HEK293 (cell line): ENCODE results near the gene NINJ1.
A peak's percentile ranks its signal among the peaks of the same experiment; 100 is the strongest.

Experiments
- ELK4 ChIP-seq: IDR thresholded peaks from 2 replicates; pipeline ENCODE4 v1.6.1; 2011; ENCODE audit warnings: mild to moderate bottlenecking, low read depth, low read length, borderline replicate concordance
- HOXA7 ChIP-seq: sonication (generic); formaldehyde crosslinking; IDR thresholded peaks from 2 replicates; pipeline ENCODE4 v1.8.1; 2022; ENCODE audit warnings: missing genetic modification reagents, borderline replicate concordance
- IKZF3 ChIP-seq: fragments of 450-650 bp; IDR thresholded peaks from 2 replicates; pipeline ENCODE4 v1.5.0; 2018; ENCODE audit warnings: missing biosample characterization, mild to moderate bottlenecking, missing genetic modification characterization, moderate library complexity
- PRDM2 ChIP-seq: fragments of 450-650 bp; formaldehyde crosslinking; IDR thresholded peaks from 2 replicates; pipeline ENCODE4 v1.5.1; 2016; ENCODE audit warnings: missing biosample characterization, missing genetic modification characterization, borderline replicate concordance
- SCRT1 ChIP-seq: fragments of 450-650 bp; formaldehyde crosslinking; IDR thresholded peaks from 2 replicates; pipeline ENCODE4 v1.5.1; 2016; ENCODE audit warnings: missing biosample characterization, missing genetic modification characterization, borderline replicate concordance
- ZBTB1 ChIP-seq: fragments of 450-650 bp; formaldehyde crosslinking; IDR thresholded peaks from 2 replicates; pipeline ENCODE4 v1.5.1; 2016; ENCODE audit warnings: missing biosample characterization, missing genetic modification characterization
- ZNF19 ChIP-seq: fragments of 450-650 bp; formaldehyde crosslinking; IDR thresholded peaks from 2 replicates; pipeline ENCODE4; 2016; ENCODE audit warnings: missing biosample characterization, missing genetic modification characterization, low read depth
- ZNF366 ChIP-seq: fragments of 450-650 bp; formaldehyde crosslinking; conservative IDR thresholded peaks from 2 replicates; pipeline ENCODE4 v1.5.1; 2016; ENCODE audit warnings: missing biosample characterization, missing genetic modification characterization
- ZNF37A ChIP-seq: fragments of 450-650 bp; IDR thresholded peaks from 2 replicates; pipeline ENCODE4 v1.5.1; 2018; ENCODE audit warnings: missing biosample characterization, missing genetic modification characterization
- ZNF416 ChIP-seq: fragments of 450-650 bp; formaldehyde crosslinking; IDR thresholded peaks from 2 replicates; pipeline ENCODE4 v1.5.1; 2016; ENCODE audit warnings: missing biosample characterization, missing genetic modification characterization
- ZNF473 ChIP-seq: fragments of 450-650 bp; formaldehyde crosslinking; IDR thresholded peaks from 2 replicates; pipeline ENCODE4 v1.5.1; 2017; ENCODE audit warnings: missing biosample characterization, missing genetic modification characterization
- ZNF530 ChIP-seq: fragments of 450-650 bp; formaldehyde crosslinking; IDR thresholded peaks from 2 replicates; pipeline ENCODE4 v1.5.1; 2016; ENCODE audit warnings: low read depth, missing biosample characterization, missing genetic modification characterization
- ZNF639 ChIP-seq: fragments of 450-650 bp; formaldehyde crosslinking; IDR thresholded peaks from 2 replicates; pipeline ENCODE4 v1.5.1; 2016; ENCODE audit warnings: missing biosample characterization, missing genetic modification characterization
- ZNF654 ChIP-seq: fragments of 450-650 bp; formaldehyde crosslinking; IDR thresholded peaks from 2 replicates; pipeline ENCODE4 v1.5.1; 2016; ENCODE audit warnings: low read depth, missing biosample characterization, missing genetic modification characterization
- ZNF777 ChIP-seq: fragments of 450-650 bp; formaldehyde crosslinking; IDR thresholded peaks from 2 replicates; pipeline ENCODE4 v1.5.1; 2017; ENCODE audit warnings: missing biosample characterization, missing genetic modification characterization, borderline replicate concordance
- ZNF830 ChIP-seq: fragments of 450-650 bp; IDR thresholded peaks from 2 replicates; pipeline ENCODE4 v1.5.0; 2018; ENCODE audit warnings: missing biosample characterization, missing genetic modification characterization, low read depth, mild to moderate bottlenecking, moderate library complexity
- TF ChIP-seq, protein P1 (sequence below): fragments of 450-650 bp; formaldehyde crosslinking; IDR thresholded peaks from 2 replicates; pipeline ENCODE4 v1.5.1; 2016; ENCODE audit warnings: missing biosample characterization, missing genetic modification characterization
- TF ChIP-seq, protein P2 (sequence below): fragments of 450-650 bp; formaldehyde crosslinking; IDR thresholded peaks from 2 replicates; pipeline ENCODE4 v1.5.1; 2016; ENCODE audit warnings: missing biosample characterization, missing genetic modification characterization
- TF ChIP-seq, protein P3 (sequence below): fragments of 450-650 bp; formaldehyde crosslinking; IDR thresholded peaks from 2 replicates; pipeline ENCODE4 v1.5.1; 2016; ENCODE audit warnings: missing biosample characterization, missing genetic modification characterization
- TF ChIP-seq, protein P4 (sequence below): fragments of 450-650 bp; formaldehyde crosslinking; IDR thresholded peaks from 2 replicates; pipeline ENCODE4; 2016; ENCODE audit warnings: missing biosample characterization, missing genetic modification characterization
- TF ChIP-seq, protein P5 (sequence below): fragments of 450-650 bp; formaldehyde crosslinking; IDR thresholded peaks from 2 replicates; pipeline ENCODE4 v1.5.1; 2016; ENCODE audit warnings: missing biosample characterization, missing genetic modification characterization

Gene NINJ1

DNA sequence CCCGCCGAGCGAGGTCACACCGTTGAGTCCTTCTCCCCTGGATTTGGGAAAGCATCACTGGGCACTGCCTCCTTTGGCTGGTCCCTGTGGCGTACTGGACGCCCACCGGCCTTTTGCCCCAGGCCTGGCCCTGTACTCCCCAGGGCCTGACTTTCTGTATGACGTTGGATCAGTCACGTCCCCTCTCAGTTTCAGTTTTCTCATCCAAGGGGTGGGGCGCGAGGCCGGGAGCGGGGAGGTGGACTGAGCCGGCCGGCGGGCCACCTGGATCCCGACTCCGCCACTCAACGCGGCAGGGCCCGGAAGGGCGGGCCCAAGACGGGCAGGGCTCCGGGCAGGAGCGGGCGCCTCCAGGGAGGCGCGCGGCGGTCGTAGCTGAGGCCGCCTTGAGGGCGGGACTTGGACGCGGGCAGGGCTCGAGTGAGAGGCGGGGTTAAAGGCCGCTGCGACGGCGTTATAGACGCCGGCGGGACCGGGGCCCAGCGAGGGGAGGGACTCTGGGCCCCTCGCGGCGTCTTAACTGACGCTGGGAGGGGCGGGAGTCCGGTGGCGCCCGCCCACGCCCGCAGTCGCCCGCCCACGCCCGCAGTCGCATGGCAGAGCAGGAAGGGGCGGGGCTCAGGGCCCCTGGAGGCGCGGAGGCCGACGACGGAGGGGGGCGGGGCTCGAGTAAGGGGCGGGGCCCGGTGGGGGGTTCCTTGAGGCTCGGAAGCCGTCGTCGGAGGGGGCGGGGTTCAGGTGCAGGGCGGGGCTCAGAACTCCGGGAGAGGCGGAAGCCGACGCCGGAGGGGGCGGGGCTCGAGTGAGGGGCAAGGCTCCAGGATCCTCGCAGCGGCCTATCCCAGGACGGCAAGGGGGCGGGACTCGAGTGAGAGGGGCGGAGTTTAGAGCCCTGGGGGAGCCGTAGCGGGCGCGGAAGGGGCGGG lies 38.6 kb downstream of the NINJ1 start (continued):
- TF ChIP-seq ELK4 (no peak), ZNF37A (tag by site-specific recombination) (no peak), SCRT1 (tag by site-specific recombination) (no peak), ZNF639 (no peak), ZNF473 (tag by site-specific recombination) (no peak), ZNF830 (no peak), IKZF3 (tag by site-specific recombination) (no peak), ZNF416 (tag by site-specific recombination) (no peak), ZNF19 (tag by site-specific recombination) (no peak), ZNF366 (tag by site-specific recombination) (no peak), ZNF654 (no peak), PRDM2 (no peak), ZNF530 (no peak), HOXA7 (CRISPR knock-in tag) (no peak), ZNF777 (no peak), ZBTB1 (no peak)
- TF ChIP-seq, protein P1, sequence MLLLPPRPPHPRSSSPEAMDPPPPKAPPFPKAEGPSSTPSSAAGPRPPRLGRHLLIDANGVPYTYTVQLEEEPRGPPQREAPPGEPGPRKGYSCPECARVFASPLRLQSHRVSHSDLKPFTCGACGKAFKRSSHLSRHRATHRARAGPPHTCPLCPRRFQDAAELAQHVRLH (tag by site-specific recombination): no peak
- TF ChIP-seq, protein P2, sequence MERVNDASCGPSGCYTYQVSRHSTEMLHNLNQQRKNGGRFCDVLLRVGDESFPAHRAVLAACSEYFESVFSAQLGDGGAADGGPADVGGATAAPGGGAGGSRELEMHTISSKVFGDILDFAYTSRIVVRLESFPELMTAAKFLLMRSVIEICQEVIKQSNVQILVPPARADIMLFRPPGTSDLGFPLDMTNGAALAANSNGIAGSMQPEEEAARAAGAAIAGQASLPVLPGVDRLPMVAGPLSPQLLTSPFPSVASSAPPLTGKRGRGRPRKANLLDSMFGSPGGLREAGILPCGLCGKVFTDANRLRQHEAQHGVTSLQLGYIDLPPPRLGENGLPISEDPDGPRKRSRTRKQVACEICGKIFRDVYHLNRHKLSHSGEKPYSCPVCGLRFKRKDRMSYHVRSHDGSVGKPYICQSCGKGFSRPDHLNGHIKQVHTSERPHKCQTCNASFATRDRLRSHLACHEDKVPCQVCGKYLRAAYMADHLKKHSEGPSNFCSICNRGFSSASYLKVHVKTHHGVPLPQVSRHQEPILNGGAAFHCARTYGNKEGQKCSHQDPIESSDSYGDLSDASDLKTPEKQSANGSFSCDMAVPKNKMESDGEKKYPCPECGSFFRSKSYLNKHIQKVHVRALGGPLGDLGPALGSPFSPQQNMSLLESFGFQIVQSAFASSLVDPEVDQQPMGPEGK: 0 out of 2 replicates have a peak, but pooled peaks have one; percentile 10
- TF ChIP-seq, protein P3, sequence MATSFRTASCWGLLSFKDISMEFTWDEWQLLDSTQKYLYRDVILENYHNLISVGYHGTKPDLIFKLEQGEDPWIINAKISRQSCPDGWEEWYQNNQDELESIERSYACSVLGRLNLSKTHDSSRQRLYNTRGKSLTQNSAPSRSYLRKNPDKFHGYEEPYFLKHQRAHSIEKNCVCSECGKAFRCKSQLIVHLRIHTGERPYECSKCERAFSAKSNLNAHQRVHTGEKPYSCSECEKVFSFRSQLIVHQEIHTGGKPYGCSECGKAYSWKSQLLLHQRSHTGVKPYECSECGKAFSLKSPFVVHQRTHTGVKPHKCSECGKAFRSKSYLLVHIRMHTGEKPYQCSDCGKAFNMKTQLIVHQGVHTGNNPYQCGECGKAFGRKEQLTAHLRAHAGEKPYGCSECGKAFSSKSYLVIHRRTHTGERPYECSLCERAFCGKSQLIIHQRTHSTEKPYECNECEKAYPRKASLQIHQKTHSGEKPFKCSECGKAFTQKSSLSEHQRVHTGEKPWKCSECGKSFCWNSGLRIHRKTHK (tag by site-specific recombination): no peak
- TF ChIP-seq, protein P4, sequence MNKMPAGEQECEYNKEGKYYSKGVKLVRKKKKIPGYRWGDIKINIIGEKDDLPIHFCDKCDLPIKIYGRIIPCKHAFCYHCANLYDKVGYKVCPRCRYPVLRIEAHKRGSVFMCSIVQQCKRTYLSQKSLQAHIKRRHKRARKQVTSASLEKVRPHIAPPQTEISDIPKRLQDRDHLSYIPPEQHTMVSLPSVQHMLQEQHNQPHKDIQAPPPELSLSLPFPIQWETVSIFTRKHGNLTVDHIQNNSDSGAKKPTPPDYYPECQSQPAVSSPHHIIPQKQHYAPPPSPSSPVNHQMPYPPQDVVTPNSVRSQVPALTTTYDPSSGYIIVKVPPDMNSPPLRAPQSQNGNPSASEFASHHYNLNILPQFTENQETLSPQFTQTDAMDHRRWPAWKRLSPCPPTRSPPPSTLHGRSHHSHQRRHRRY (tag by site-specific recombination): no peak
- TF ChIP-seq, protein P5, sequence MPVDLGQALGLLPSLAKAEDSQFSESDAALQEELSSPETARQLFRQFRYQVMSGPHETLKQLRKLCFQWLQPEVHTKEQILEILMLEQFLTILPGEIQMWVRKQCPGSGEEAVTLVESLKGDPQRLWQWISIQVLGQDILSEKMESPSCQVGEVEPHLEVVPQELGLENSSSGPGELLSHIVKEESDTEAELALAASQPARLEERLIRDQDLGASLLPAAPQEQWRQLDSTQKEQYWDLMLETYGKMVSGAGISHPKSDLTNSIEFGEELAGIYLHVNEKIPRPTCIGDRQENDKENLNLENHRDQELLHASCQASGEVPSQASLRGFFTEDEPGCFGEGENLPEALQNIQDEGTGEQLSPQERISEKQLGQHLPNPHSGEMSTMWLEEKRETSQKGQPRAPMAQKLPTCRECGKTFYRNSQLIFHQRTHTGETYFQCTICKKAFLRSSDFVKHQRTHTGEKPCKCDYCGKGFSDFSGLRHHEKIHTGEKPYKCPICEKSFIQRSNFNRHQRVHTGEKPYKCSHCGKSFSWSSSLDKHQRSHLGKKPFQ: no peak
